H9 (cell line): ENCODE measurements around the gene GRXCR2. TPM values are rescaled to one million over a fixed set of nuclear protein-coding genes. Genes with fewer than 3 reads are reported as not detected.

Experiments
- DNase-seq: peaks from one replicate; pipeline ENCODE4 v3.0.0-alpha.2; 2017
- H2AFZ ChIP-seq: one replicate; pipeline ENCODE4 v1.6.1; 2013; ENCODE audit warnings: mild to moderate bottlenecking, low read length, control low read depth, moderate library complexity
- H2AK5ac ChIP-seq: 2 replicates; pipeline ENCODE4 v1.6.1; 2013; ENCODE audit warnings: low read length, control low read depth, mixed read lengths; ENCODE audit not compliant: insufficient read length
- H2BK120ac ChIP-seq: one replicate; pipeline ENCODE4 v1.6.1; 2013; ENCODE audit warnings: low read depth, mild to moderate bottlenecking, low read length, control low read depth, inconsistent platforms; ENCODE audit not compliant: poor library complexity, severe bottlenecking
- H2BK12ac ChIP-seq: 2 replicates; pipeline ENCODE4 v1.6.1; 2013; ENCODE audit warnings: low read length, control low read depth, mixed read lengths, low read depth; ENCODE audit not compliant: insufficient read length
- H2BK15ac ChIP-seq: 2 replicates; pipeline ENCODE4 v1.6.1; 2013; ENCODE audit warnings: low read depth, low read length, control low read depth
- H2BK20ac ChIP-seq: one replicate; pipeline ENCODE4 v1.6.1; 2013; ENCODE audit warnings: low read depth, mild to moderate bottlenecking, low read length, control low read depth, inconsistent platforms; ENCODE audit not compliant: poor library complexity, severe bottlenecking
- H2BK5ac ChIP-seq: 2 replicates; pipeline ENCODE4 v1.6.1; 2013; ENCODE audit warnings: low read length, control low read depth, mixed read lengths; ENCODE audit not compliant: insufficient read length
- H3K14ac ChIP-seq: 2 replicates; pipeline ENCODE4 v1.6.1; 2013; ENCODE audit warnings: low read length, control low read depth; ENCODE audit not compliant: insufficient read depth
- H3K18ac ChIP-seq: 2 replicates; pipeline ENCODE4 v1.6.1; 2013; ENCODE audit warnings: low read depth, mild to moderate bottlenecking, mixed read lengths, low read length, control low read depth; ENCODE audit not compliant: insufficient read length
- H3K23ac ChIP-seq: 2 replicates; pipeline ENCODE4 v1.6.1; 2013; ENCODE audit warnings: low read length, control low read depth, mixed read lengths, low read depth; ENCODE audit not compliant: insufficient read length
- H3K23me2 ChIP-seq: 2 replicates; pipeline ENCODE4 v1.6.1; 2013; ENCODE audit warnings: low read depth, mild to moderate bottlenecking, mixed read lengths, low read length, control low read depth; ENCODE audit not compliant: insufficient read length, poor library complexity, severe bottlenecking
- H3K27ac ChIP-seq: 2 replicates; pipeline ENCODE4 v1.5.1; 2013; ENCODE audit warnings: low read length, control low read depth, mixed read lengths, low read depth; ENCODE audit not compliant: insufficient read length
- H3K27me3 ChIP-seq: 2 replicates; pipeline ENCODE4 v1.6.1; 2013; ENCODE audit warnings: low read length, control low read depth, inconsistent platforms; ENCODE audit not compliant: insufficient read depth
- H3K4ac ChIP-seq: 2 replicates; pipeline ENCODE4 v1.6.1; 2013; ENCODE audit warnings: low read depth, mild to moderate bottlenecking, control low read depth, inconsistent platforms, low read length, moderate library complexity
- H3K4me1 ChIP-seq: 2 replicates; pipeline ENCODE4 v1.6.1; 2013; ENCODE audit warnings: low read length, control low read depth, inconsistent platforms; ENCODE audit not compliant: insufficient read depth
- H3K4me2 ChIP-seq: 2 replicates; pipeline ENCODE4 v1.6.1; 2013; ENCODE audit warnings: low read length, control low read depth, mixed read lengths; ENCODE audit not compliant: insufficient read length, insufficient read depth
- H3K56ac ChIP-seq: 2 replicates; pipeline ENCODE4 v1.6.1; 2013; ENCODE audit warnings: low read depth, mild to moderate bottlenecking, mixed read lengths, low read length, control low read depth; ENCODE audit not compliant: insufficient read length
- H3K79me1 ChIP-seq: 2 replicates; pipeline ENCODE4 v1.6.1; 2013; ENCODE audit warnings: low read depth, mild to moderate bottlenecking, moderate library complexity, low read length, control low read depth, inconsistent platforms; ENCODE audit not compliant: insufficient read depth, poor library complexity, severe bottlenecking
- H3K79me2 ChIP-seq: 2 replicates; pipeline ENCODE4 v1.6.1; 2013; ENCODE audit warnings: low read length, control low read depth, inconsistent platforms; ENCODE audit not compliant: insufficient read depth
- H3K9ac ChIP-seq: 2 replicates; pipeline ENCODE4 v1.6.1; 2013; ENCODE audit warnings: low read length, control low read depth, mixed read lengths; ENCODE audit not compliant: insufficient read length; ENCODE audit errors: extremely low read depth
- H3K9me3 ChIP-seq: one replicate; pipeline ENCODE4 v1.6.1; 2013; ENCODE audit warnings: low read depth, low read length, inconsistent platforms; ENCODE audit not compliant: control insufficient read depth
- H3T11ph ChIP-seq: one replicate; pipeline ENCODE4 v1.6.1; 2013; ENCODE audit warnings: mild to moderate bottlenecking, low read length, control low read depth, inconsistent platforms
- H4K20me1 ChIP-seq: one replicate; pipeline ENCODE4 v1.6.1; 2013; ENCODE audit not compliant: control insufficient read depth, insufficient read length, insufficient read depth
- H4K5ac ChIP-seq: 2 replicates; pipeline ENCODE4 v1.6.1; 2013; ENCODE audit warnings: low read depth, mild to moderate bottlenecking, mixed read lengths, low read length, control low read depth; ENCODE audit not compliant: insufficient read length
- H4K8ac ChIP-seq: replicated peaks from 2 replicates; pipeline ENCODE4 v1.6.1; 2013; ENCODE audit warnings: low read length, control low read depth, mixed read lengths, low read depth; ENCODE audit not compliant: insufficient read length
- H4K91ac ChIP-seq: 2 replicates; pipeline ENCODE4 v1.6.1; 2013; ENCODE audit warnings: low read depth, mild to moderate bottlenecking, moderate library complexity, mixed read lengths, low read length, control low read depth; ENCODE audit not compliant: insufficient read length
- H3K27ac Mint-ChIP-seq, 3 experiments: 2 replicates in 2 of 3; 3 replicates in 1 of 3; pipeline ENCODE4 v1.8.0; 2020 to 2021; ENCODE audit warnings: mixed read lengths in 3 of 3, mild to moderate bottlenecking in 1 of 3, moderate library complexity in 1 of 3
- H3K27me3 Mint-ChIP-seq: 2 replicates; pipeline ENCODE4 v1.8.0; 2021; ENCODE audit warnings: low read depth, mild to moderate bottlenecking, moderate library complexity, mixed read lengths
- H3K36me3 Mint-ChIP-seq, 3 experiments: 2 replicates in 2 of 3; 3 replicates in 1 of 3; pipeline ENCODE4 v1.8.0; 2020 to 2021; ENCODE audit warnings: low read depth in 3 of 3, mixed read lengths in 3 of 3; ENCODE audit not compliant: insufficient read depth in 1 of 3
- H3K4me1 Mint-ChIP-seq, 2 experiments: 2 replicates each; pipeline ENCODE4 v1.8.0; 2020; ENCODE audit warnings: mixed read lengths in 2 of 2
- H3K4me3 Mint-ChIP-seq, 2 experiments: 2 replicates in 1 of 2; 3 replicates in 1 of 2; pipeline ENCODE4 v1.8.0; 2020 to 2021; ENCODE audit warnings: mild to moderate bottlenecking in 2 of 2, mixed read lengths in 2 of 2, moderate library complexity in 1 of 2
- H3K9me3 Mint-ChIP-seq, 2 experiments: 2 replicates in 1 of 2; 3 replicates in 1 of 2; pipeline ENCODE4 v1.8.0; 2020; ENCODE audit warnings: mild to moderate bottlenecking in 2 of 2, mixed read lengths in 2 of 2, moderate library complexity in 1 of 2
- WGBS: extraction: QIAGEN DNeasy Blood & Tissue Kit; methylation state at CpG from one replicate; pipeline ENCODE4 v1.1.7; 2013; ENCODE audit warnings: missing lambda C conversion rate, low lambda C conversion rate, mixed read lengths; ENCODE audit not compliant: insufficient read length; ENCODE audit errors: extremely low coverage; 5-methylcytosine and 5-hydroxymethylcytosine counted together
- total RNA-seq: library from RNA; stranded (reverse); gene quantifications from 2 replicates; pipeline ENCODE4 v1.2.1, GENCODE V29; 2021
- TF ChIP-seq, protein P1 (sequence below): fragments of 200-600 bp; sonication (generic); conservative IDR thresholded peaks from 3 replicates; pipeline ENCODE4 v1.8.0; 2021; ENCODE audit warnings: antibody characterized with exemption, mild to moderate bottlenecking

Gene GRXCR2
- total RNA-seq, 1 experiment from 2014 or later, result not detected

DNA sequence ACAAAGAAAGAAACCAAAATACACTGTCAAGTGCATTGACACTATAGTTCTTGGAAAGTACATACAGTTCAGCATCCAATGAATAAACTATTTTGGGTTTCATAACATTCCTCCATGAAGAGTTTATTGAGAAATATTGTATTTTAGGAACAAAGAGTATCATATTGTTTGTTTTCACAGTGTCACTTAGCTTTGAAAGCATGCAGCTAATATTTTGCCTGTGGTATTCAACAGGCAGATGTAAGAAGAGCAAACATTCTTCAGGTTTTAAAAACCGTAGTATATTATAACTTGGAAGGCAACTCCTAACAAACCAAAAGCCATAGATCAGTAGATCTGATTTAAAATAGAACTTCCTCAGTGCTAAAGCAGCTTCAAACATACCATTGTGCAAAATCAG is 42.2 kb downstream of the GRXCR2 start:
- no peaks in the 10 kb centered on the region for H3K9me3 Mint-ChIP-seq
- Histone ChIP-seq H3K23me2 (peaks cover 4% of the 10 kb centered on the region), H3K79me2 (no peaks in the 10 kb centered on the region), H2BK120ac (no peak overlapping the region), H3K4me1 (no peaks in the 10 kb centered on the region; the same call in 1 of the 2 replicates), H3K18ac (no peak overlapping the region), H2BK15ac (no peak overlapping the region), H2AK5ac (no peak overlapping the region), H3K4ac (no peak overlapping the region), H3K4me2 (no peak overlapping the region), H3K27me3 (no peaks in the 10 kb centered on the region), H2BK20ac (no peak overlapping the region), H4K5ac (no peak overlapping the region), H3K14ac (no peak overlapping the region), H3K56ac (no peak overlapping the region), H3K23ac (no peak overlapping the region), H4K8ac (no peak overlapping the region), H2AFZ (no peak overlapping the region), H3T11ph (no peak overlapping the region), H4K91ac (no peak overlapping the region), H3K9ac (no peak overlapping the region), H3K27ac (no peak overlapping the region), H3K79me1 (no peaks in the 10 kb centered on the region), H4K20me1 (no peaks in the 10 kb centered on the region), H3K9me3 (no peaks in the 10 kb centered on the region), H2BK12ac (no peak overlapping the region), H2BK5ac (no peak overlapping the region)
- no peaks in the 10 kb centered on the region for H3K36me3 Mint-ChIP-seq
- no CpG with 5 or more reads among the region's 1 CpG for WGBS
- H3K4me3 Mint-ChIP-seq, result no peak overlapping the region
- H3K27me3 Mint-ChIP-seq, result peaks cover 12% of the 10 kb centered on the region
- TF ChIP-seq, protein P1, sequence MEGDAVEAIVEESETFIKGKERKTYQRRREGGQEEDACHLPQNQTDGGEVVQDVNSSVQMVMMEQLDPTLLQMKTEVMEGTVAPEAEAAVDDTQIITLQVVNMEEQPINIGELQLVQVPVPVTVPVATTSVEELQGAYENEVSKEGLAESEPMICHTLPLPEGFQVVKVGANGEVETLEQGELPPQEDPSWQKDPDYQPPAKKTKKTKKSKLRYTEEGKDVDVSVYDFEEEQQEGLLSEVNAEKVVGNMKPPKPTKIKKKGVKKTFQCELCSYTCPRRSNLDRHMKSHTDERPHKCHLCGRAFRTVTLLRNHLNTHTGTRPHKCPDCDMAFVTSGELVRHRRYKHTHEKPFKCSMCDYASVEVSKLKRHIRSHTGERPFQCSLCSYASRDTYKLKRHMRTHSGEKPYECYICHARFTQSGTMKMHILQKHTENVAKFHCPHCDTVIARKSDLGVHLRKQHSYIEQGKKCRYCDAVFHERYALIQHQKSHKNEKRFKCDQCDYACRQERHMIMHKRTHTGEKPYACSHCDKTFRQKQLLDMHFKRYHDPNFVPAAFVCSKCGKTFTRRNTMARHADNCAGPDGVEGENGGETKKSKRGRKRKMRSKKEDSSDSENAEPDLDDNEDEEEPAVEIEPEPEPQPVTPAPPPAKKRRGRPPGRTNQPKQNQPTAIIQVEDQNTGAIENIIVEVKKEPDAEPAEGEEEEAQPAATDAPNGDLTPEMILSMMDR, result no peak
- DNase-seq, result no peak
- H3K27ac Mint-ChIP-seq, result no peak overlapping the region
- H3K4me1 Mint-ChIP-seq, result peaks cover 2 to 3% of the 10 kb centered on the region in 2 experiments; a peak in 1 of 4 replicates
